CD14-positive monocyte (primary cell): ENCODE measurements around the gene DLL4. TPM values are rescaled to one million over a fixed set of nuclear protein-coding genes. Genes with fewer than 3 reads are reported as not detected.

Experiments
- DNase-seq, 3 donors: peaks; one replicate each; pipeline ENCODE4 v3.0.0-alpha.2; 2011 to 2022
- H2AFZ ChIP-seq: 2 replicates; pipeline ENCODE4 v1.6.0; 2012; ENCODE audit warnings: mild to moderate bottlenecking, low read depth, low read length, inconsistent platforms; ENCODE audit not compliant: insufficient read depth, poor library complexity, severe bottlenecking
- H3K27ac ChIP-seq, 2 donors: 1 replicate in 1 of 2; 2 replicates in 1 of 2; pipeline ENCODE4 v1.5.1; 2012 to 2013; ENCODE audit warnings: low read length in 2 of 2, control low read depth in 1 of 2, inconsistent platforms in 1 of 2, low read depth in 1 of 2, mild to moderate bottlenecking in 1 of 2
- H3K27me3 ChIP-seq, 2 donors: one replicate each; pipeline versions ENCODE4 v1.6.0 to v1.6.1; 2011 to 2013; ENCODE audit warnings: low read length in 2 of 2; ENCODE audit not compliant: control insufficient read depth in 2 of 2, insufficient read depth in 2 of 2
- H3K36me3 ChIP-seq, 2 donors: replicated peaks in 1 of 2; 1 replicate in 1 of 2; 2 replicates in 1 of 2; pipeline versions ENCODE4 v1.5.1 to v1.6.1; 2012 to 2013; ENCODE audit warnings: low read length in 2 of 2, control low read depth in 1 of 2, inconsistent platforms in 1 of 2, mild to moderate bottlenecking in 1 of 2; ENCODE audit not compliant: insufficient read depth in 2 of 2, control insufficient read depth in 1 of 2
- H3K4me1 ChIP-seq, 2 donors: 1 replicate in 1 of 2; 2 replicates in 1 of 2; pipeline versions ENCODE4 v1.5.1 to v1.6.1; 2012 to 2013; ENCODE audit warnings: low read length in 2 of 2, control low read depth in 1 of 2, inconsistent platforms in 1 of 2, mild to moderate bottlenecking in 1 of 2, moderate library complexity in 1 of 2; ENCODE audit not compliant: insufficient read depth in 2 of 2, control insufficient read depth in 1 of 2
- H3K4me2 ChIP-seq: replicated peaks from 2 replicates; pipeline ENCODE3; 2012; ENCODE audit warnings: low read length, moderate library complexity, mild to moderate bottlenecking; ENCODE audit not compliant: poor library complexity, severe bottlenecking; ENCODE audit errors: extremely low read depth
- H3K4me3 ChIP-seq, 3 experiments: fragments of 200-600 bp in 1 of 3; sonication (generic) in 1 of 3; replicated peaks in 1 of 3; 1 replicate in 2 of 3; 2 replicates in 1 of 3; pipeline ENCODE4 v1.5.1; 2011 to 2013; ENCODE audit warnings: low read length in 3 of 3, mild to moderate bottlenecking in 3 of 3, control low read depth in 2 of 3, low read depth in 2 of 3, inconsistent platforms in 1 of 3, moderate library complexity in 1 of 3
- H3K79me2 ChIP-seq: 2 replicates; pipeline ENCODE4 v1.6.0; 2012; ENCODE audit warnings: mild to moderate bottlenecking, control low read depth, inconsistent platforms, low read length, moderate library complexity; ENCODE audit not compliant: insufficient read depth
- H3K9ac ChIP-seq: 2 replicates; pipeline ENCODE4 v1.6.0; 2017; ENCODE audit warnings: low read length, mild to moderate bottlenecking; ENCODE audit not compliant: insufficient read depth, poor library complexity, severe bottlenecking
- H3K9me3 ChIP-seq, 2 donors: replicated peaks in 1 of 2; 1 replicate in 1 of 2; 2 replicates in 1 of 2; pipeline versions ENCODE4 v1.5.1 to v1.6.1; 2012 to 2013; ENCODE audit warnings: low read length in 2 of 2, control low read depth in 1 of 2; ENCODE audit not compliant: control insufficient read depth in 1 of 2, insufficient read depth in 1 of 2
- H4K20me1 ChIP-seq: 2 replicates; pipeline ENCODE4 v1.6.0; 2012; ENCODE audit warnings: mild to moderate bottlenecking, low read length, control low read depth, moderate library complexity; ENCODE audit not compliant: insufficient read depth
- H3K27ac Mint-ChIP-seq, 7 donors: one replicate each; pipeline ENCODE4 v1.8.0; 2020; ENCODE audit warnings: mild to moderate bottlenecking in 7 of 7, mixed read lengths in 7 of 7, moderate library complexity in 6 of 7, inconsistent platforms in 2 of 7
- H3K27me3 Mint-ChIP-seq, 3 donors: one replicate each; pipeline ENCODE4 v1.8.0; 2021 to 2022; ENCODE audit warnings: low read depth in 3 of 3, mild to moderate bottlenecking in 3 of 3, mixed read lengths in 3 of 3, moderate library complexity in 3 of 3, inconsistent platforms in 1 of 3
- H3K36me3 Mint-ChIP-seq, 2 donors: one replicate each; pipeline ENCODE4 v1.8.0; 2020; ENCODE audit warnings: mixed read lengths in 2 of 2, inconsistent platforms in 1 of 2, mild to moderate bottlenecking in 1 of 2
- H3K4me1 Mint-ChIP-seq: one replicate; pipeline ENCODE4 v1.8.0; 2020; ENCODE audit warnings: mild to moderate bottlenecking, mixed read lengths
- H3K4me3 Mint-ChIP-seq, 2 donors: one replicate each; pipeline ENCODE4 v1.8.0; 2020; ENCODE audit warnings: mild to moderate bottlenecking in 2 of 2, mixed read lengths in 2 of 2, moderate library complexity in 1 of 2
- H3K9me3 Mint-ChIP-seq, 7 donors: one replicate each; pipeline ENCODE4 v1.8.0; 2020 to 2022; ENCODE audit warnings: mixed read lengths in 7 of 7, mild to moderate bottlenecking in 6 of 7, moderate library complexity in 6 of 7, inconsistent platforms in 2 of 7
- WGBS: methylation state at CpG from one replicate; pipeline ENCODE4 v1.1.5; 2013; ENCODE audit warnings: missing lambda C conversion rate; ENCODE audit not compliant: insufficient coverage; 5-methylcytosine and 5-hydroxymethylcytosine counted together
- intact Hi-C, 2 donors: fragments of 100-400 bp; cut with micrococcal nuclease; formaldehyde crosslinking; loops; one replicate each; pipeline versions ENCODE4 v1.15.0 to v1.15.1; 2023
- polyA plus RNA-seq, 3 donors: library from polyadenylated mRNA; depleted of rRNA in 1 of 3; unstranded in 2 of 3; stranded (reverse) in 1 of 3; fragments of 300-500 nt in 2 of 3; fragments of >200 nt in 1 of 3; fragmentation: Illumina TruSeq in 2 of 3; gene quantifications; 1 replicate in 2 of 3; 2 replicates in 1 of 3; pipeline ENCODE4 v1.2.3, GENCODE V29; 2012 to 2021
- TF ChIP-seq, protein P1 (sequence below): fragments of 200-600 bp; IDR thresholded peaks from one replicate; pipeline ENCODE4 v1.8.0; 2022; ENCODE audit warnings: antibody characterized with exemption, mild to moderate bottlenecking

Gene DLL4
- polyA plus RNA-seq, 3 donors, result 0.07 TPM; not detected in 2

DNA sequence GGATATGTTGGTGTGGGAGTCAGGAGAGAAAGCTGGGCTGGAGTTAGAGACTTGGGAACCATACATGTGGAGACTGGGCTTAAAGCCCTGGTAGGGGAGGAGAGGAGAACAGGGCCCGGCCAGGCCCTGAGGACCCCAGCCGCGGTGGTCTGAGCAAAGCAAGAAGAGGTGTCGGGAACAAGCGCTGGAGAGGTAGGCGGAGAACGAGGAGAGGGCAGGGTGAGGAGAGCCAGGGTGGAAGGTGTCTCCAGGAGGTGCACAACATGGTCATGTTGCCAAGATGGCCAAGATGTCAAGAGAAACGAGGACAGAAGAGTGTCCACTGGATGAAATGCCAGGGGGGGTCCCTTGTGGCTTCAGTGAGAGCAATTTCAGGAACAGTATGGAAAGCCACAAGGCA is 29.6 kb downstream of the DLL4 start:
- no peak overlapping the region for H3K27ac ChIP-seq
- peaks cover 3 to 5% of the 10 kb centered on the region in 2 donors for H3K4me1 ChIP-seq
- peaks cover 0 to 7% of the 10 kb centered on the region in 2 donors for H3K27me3 ChIP-seq
- 88% methylated on average over 7 of the region's 8 CpGs for WGBS
- no peak overlapping the region for H3K4me2 ChIP-seq
- H2AFZ ChIP-seq, result no peak overlapping the region
- H3K79me2 ChIP-seq, result no peaks in the 10 kb centered on the region
- no peaks in the 10 kb centered on the region for H3K9me3 ChIP-seq
- no peaks in the 10 kb centered on the region for H3K36me3 ChIP-seq
- TF ChIP-seq, protein P1, sequence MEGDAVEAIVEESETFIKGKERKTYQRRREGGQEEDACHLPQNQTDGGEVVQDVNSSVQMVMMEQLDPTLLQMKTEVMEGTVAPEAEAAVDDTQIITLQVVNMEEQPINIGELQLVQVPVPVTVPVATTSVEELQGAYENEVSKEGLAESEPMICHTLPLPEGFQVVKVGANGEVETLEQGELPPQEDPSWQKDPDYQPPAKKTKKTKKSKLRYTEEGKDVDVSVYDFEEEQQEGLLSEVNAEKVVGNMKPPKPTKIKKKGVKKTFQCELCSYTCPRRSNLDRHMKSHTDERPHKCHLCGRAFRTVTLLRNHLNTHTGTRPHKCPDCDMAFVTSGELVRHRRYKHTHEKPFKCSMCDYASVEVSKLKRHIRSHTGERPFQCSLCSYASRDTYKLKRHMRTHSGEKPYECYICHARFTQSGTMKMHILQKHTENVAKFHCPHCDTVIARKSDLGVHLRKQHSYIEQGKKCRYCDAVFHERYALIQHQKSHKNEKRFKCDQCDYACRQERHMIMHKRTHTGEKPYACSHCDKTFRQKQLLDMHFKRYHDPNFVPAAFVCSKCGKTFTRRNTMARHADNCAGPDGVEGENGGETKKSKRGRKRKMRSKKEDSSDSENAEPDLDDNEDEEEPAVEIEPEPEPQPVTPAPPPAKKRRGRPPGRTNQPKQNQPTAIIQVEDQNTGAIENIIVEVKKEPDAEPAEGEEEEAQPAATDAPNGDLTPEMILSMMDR, result no peak
- Mint-ChIP-seq H3K27me3 (peaks cover 14 to 16% (median 15%) of the 10 kb centered on the region in 3 donors), H3K9me3 (peaks cover 0 to 5% (median 0%) of the 10 kb centered on the region in 7 donors), H3K4me3 (no peak overlapping the region), H3K27ac (no peak overlapping the region), H3K4me1 (peaks cover 14% of the 10 kb centered on the region), H3K36me3 (no peaks in the 10 kb centered on the region)
- no peak for DNase-seq
- intact Hi-C loops, result no loop called here
- no peak overlapping the region for H3K4me3 ChIP-seq
- H4K20me1 ChIP-seq, result no peaks in the 10 kb centered on the region
- no peak overlapping the region for H3K9ac ChIP-seq

DNA sequence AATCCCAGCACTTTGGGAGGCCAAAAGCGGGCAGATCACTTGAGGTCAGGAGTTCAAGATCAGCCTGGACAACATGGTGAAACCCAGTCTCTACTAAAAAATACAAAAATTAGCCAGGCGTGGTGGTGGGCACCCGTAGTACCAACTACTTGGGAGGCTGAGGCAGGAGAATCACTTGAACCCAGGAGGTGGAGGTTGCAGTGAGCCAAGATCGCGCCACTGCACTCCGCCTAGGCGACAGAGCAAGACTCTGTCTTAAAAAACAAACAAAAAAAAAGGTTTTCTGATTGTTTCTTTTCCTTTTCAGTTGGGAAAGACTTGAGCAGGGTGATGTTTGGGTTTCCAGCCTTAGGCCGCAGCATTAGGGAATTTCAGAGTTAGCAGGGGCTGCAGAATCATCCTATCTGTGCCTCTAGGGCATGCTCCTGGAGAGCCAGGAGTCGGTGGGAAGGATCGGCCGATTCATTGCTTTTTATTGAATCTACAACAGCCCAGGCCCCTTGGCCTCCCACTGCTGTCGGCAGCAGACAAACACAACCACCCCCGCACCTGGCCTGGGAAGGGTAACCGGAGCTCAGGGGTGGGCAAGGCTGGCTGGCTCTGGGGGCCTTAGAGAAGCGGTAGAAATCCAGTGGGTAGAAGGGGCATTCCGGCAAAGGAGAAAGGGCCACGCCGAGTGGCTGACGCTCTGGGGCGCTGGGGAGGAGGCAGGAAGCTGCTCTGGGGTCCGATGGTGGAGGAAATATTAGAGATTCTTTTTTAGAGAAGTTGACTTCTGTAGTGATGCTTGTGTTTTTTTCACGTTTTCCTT is 30.4 kb downstream of the DLL4 start:
- Histone ChIP-seq H3K27ac (no peak overlapping the region), H3K9ac (no peak overlapping the region), H2AFZ (peak overlapping the region; percentile 29), H3K36me3 (no peaks in the 10 kb centered on the region), H3K9me3 (no peaks in the 10 kb centered on the region), H3K4me1 (no peaks in the 10 kb centered on the region), H4K20me1 (no peaks in the 10 kb centered on the region), H3K4me2 (no peak overlapping the region), H3K27me3 (no peaks in the 10 kb centered on the region), H3K79me2 (no peaks in the 10 kb centered on the region), H3K4me3 (no peak overlapping the region)
- no peak for DNase-seq
- peaks cover 7% of the 10 kb centered on the region for H3K4me1 Mint-ChIP-seq
- WGBS, result 66% methylated on average over 18 of the region's 22 CpGs
- H3K9me3 Mint-ChIP-seq, result peaks cover 0 to 5% (median 0%) of the 10 kb centered on the region in 7 donors
- intact Hi-C loops, result no loop called here
- H3K27me3 Mint-ChIP-seq, result peaks cover 6 to 8% (median 8%) of the 10 kb centered on the region in 3 donors
- H3K27ac Mint-ChIP-seq, result no peak overlapping the region
- TF ChIP-seq, protein P1, result no peak
- H3K36me3 Mint-ChIP-seq, result no peaks in the 10 kb centered on the region
- peak overlapping the region in 1 of 2 donors; percentile 17 for H3K4me3 Mint-ChIP-seq
